Measurements from ENCODE around the gene ERI3.

Gene ERI3

GRCh38 chr1:44263568-44264450 is 91.2 kb downstream of the ERI3 start:
- FAIRE-seq (no peak), DNase-seq (ENCODE audit: insufficient read length, low spot score) (no peak)

GRCh38 chr1:44262816-44263567 is 92.1 kb downstream of the ERI3 start:
- no peak for FAIRE-seq
- DNase-seq (ENCODE audit: insufficient read length, low spot score) = no peak

- DNase-seq (ENCODE audit: insufficient read length, low spot score) (no peak), FAIRE-seq (no peak)
These were observed 92.6 kb downstream of the ERI3 start for GRCh38 chr1:44262414-44262813.

- DNase-seq (ENCODE audit: insufficient read length, low spot score) (no peak), FAIRE-seq (no peak)
These were observed 93.1 kb downstream of the ERI3 start for GRCh38 chr1:44261962-44262361.

- no peak for FAIRE-seq
- DNase-seq (ENCODE audit: insufficient read length, low spot score) = no peak
These were observed 93.8 kb downstream of the ERI3 start for GRCh38 chr1:44261171-44261817.

GRCh38 chr1:44260792-44261170 is 94.3 kb downstream of the ERI3 start:
- DNase-seq (ENCODE audit: insufficient read length, low spot score) (no peak), FAIRE-seq (no peak)

GRCh38 chr1:44259090-44259489 is 96.0 kb downstream of the ERI3 start:
- DNase-seq (ENCODE audit: insufficient read length, low spot score) = no peak
- no peak for FAIRE-seq

- DNase-seq (ENCODE audit: insufficient read length, low spot score) (no peak), FAIRE-seq (no peak)
These were observed 98.1 kb downstream of the ERI3 start for GRCh38 chr1:44256762-44257554.

- DNase-seq (ENCODE audit: insufficient read length, low spot score) = no peak
- FAIRE-seq = no peak
These were observed 100.6 kb downstream of the ERI3 start for GRCh38 chr1:44254392-44254910.

- FAIRE-seq (no peak), DNase-seq (ENCODE audit: insufficient read length, low spot score) (no peak)
These were observed 102.9 kb downstream of the ERI3 start for GRCh38 chr1:44251989-44252671.

GRCh38 chr1:44251486-44251885 is 103.6 kb downstream of the ERI3 start:
- FAIRE-seq = no peak

GRCh38 chr1:44250068-44250781 is 104.8 kb downstream of the ERI3 start:
- no peak for DNase-seq (ENCODE audit: insufficient read length, low spot score)
- no peak for FAIRE-seq

More at GRCh38 chr1:44251486-44251885, 103.6 kb downstream of the ERI3 start:
- no peak for DNase-seq (ENCODE audit: insufficient read length, low spot score)

GRCh38 chr1:44249543-44249942 is 105.5 kb downstream of the ERI3 start:
- FAIRE-seq (no peak), DNase-seq (ENCODE audit: insufficient read length, low spot score) (no peak)

GRCh38 chr1:44246806-44247205 is 108.3 kb downstream of the ERI3 start:
- DNase-seq (ENCODE audit: insufficient read length, low spot score) = no peak
- no peak for FAIRE-seq

- FAIRE-seq (no peak), DNase-seq (ENCODE audit: insufficient read length, low spot score) (no peak)
These were observed 110.1 kb downstream of the ERI3 start for GRCh38 chr1:44244986-44245385.

- FAIRE-seq (no peak), DNase-seq (ENCODE audit: insufficient read length, low spot score) (no peak)
These were observed 111.1 kb downstream of the ERI3 start for GRCh38 chr1:44243782-44244495.

GRCh38 chr1:44242746-44243145 is 112.3 kb downstream of the ERI3 start:
- no peak for FAIRE-seq

GRCh38 chr1:44240802-44241671 is 114.0 kb downstream of the ERI3 start:
- DNase-seq (ENCODE audit: insufficient read length, low spot score) = no peak
- FAIRE-seq = no peak

More at GRCh38 chr1:44242746-44243145, 112.3 kb downstream of the ERI3 start:
- DNase-seq (ENCODE audit: insufficient read length, low spot score) = no peak

All from GM19239 (cell line).